AG09319 (cell line): ENCODE results near the gene VDAC1.

Experiments
- DNase-seq: peaks from one replicate; pipeline ENCODE4 v3.0.0-alpha.2; 2010; ENCODE audit warnings: low read depth; ENCODE audit errors: extremely low read depth
- TF ChIP-seq, protein P1 (sequence below): IDR thresholded peaks from 2 replicates; pipeline ENCODE4 v1.5.1; 2011; ENCODE audit warnings: low read depth, mild to moderate bottlenecking, inconsistent platforms, low read length, moderate library complexity

Gene VDAC1

DNA sequence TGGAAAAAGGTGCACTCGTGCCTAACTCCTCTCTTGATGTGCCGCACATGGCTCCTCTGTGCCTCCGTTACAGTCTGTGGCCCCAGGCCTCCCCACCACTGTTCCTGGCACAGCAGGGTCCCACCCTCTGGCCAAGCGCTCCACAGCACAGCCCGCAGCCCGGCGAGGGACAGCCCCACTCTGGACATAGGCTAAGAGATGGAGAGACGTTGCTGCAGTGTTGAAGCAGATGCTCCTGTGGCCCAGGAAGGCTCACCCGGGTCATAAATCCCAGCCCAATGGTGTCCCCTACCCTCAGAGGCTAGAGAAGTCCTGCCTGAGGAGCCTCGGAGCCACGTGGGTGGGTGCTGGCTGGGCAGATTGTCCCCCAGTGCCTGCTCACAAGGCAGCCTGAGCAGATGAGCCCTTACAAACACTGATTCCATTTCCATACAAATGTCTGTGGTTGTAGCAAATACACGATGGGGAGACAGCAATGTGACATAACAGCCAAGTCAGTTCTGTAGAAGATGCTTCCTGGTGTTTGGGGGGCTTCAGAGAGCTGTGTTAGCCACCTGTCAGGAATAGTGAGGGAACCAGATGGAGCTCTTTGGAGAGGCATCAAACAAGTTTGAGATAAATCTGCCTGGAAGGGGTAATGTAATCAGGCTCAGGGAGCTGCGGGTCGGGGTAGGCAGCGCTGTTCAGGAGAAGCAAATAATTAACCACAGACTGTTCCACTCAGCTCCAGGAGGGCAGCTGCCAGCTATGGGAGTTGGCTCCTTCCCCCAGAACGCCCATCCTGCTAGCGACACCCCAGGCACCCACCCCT is 78.1 kb downstream of the VDAC1 start:
- no peak for DNase-seq

DNA sequence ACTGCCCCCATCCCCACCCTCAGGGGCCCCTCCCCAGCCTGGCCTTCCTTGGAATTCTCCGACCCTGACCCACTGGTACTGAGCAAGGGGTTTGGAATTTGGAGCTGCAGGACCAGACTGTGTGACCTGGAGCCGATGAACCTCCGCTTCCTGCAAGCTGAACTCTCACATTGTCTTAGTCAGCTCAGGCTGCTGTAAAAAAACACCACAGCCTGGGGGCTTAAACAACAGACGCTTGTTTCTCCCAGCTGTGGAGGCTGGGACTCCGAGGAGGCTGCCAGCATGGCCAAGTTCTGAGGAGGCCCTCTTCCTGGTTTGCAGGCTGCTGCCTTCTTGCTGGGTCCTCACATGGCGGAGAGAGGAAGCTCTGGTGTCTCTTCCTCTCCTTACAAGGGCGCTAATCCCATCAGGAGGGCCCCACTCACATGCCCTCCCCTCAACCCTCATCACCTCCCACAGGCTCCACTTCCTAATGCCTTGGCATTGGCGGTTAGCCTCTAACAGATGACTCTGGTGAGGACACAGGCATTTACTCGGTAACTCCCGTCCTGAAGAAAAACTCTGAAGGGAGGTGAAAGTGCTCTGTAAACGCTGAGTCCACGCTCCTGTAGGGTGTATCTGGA is 78.8 kb downstream of the VDAC1 start:
- TF ChIP-seq, protein P1, sequence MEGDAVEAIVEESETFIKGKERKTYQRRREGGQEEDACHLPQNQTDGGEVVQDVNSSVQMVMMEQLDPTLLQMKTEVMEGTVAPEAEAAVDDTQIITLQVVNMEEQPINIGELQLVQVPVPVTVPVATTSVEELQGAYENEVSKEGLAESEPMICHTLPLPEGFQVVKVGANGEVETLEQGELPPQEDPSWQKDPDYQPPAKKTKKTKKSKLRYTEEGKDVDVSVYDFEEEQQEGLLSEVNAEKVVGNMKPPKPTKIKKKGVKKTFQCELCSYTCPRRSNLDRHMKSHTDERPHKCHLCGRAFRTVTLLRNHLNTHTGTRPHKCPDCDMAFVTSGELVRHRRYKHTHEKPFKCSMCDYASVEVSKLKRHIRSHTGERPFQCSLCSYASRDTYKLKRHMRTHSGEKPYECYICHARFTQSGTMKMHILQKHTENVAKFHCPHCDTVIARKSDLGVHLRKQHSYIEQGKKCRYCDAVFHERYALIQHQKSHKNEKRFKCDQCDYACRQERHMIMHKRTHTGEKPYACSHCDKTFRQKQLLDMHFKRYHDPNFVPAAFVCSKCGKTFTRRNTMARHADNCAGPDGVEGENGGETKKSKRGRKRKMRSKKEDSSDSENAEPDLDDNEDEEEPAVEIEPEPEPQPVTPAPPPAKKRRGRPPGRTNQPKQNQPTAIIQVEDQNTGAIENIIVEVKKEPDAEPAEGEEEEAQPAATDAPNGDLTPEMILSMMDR: no peak

More for the DNA sequence above, 78.1 kb downstream of the VDAC1 start:
- TF ChIP-seq, protein P1: no peak

DNA sequence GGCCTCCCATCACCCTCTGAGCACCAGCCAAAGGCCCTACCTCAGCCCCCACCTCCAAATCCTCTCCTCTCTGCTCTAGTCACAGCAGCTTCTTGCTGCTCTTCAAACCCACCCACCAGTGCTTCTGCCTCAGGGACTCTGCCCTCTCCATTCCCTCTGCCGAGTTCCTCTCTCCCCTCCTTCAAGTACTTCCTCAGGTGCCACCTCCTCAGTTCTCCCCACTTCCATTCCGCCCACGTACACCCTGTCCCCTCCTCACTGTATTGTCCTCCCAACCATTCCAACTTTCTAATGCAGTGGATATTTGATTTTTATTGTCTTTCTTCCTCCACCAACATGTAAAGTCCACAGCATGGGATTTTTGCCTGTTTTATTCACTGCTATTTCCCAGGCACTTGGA is 79.5 kb downstream of the VDAC1 start:
- TF ChIP-seq, protein P1: no peak
- DNase-seq: no peak

More for the DNA sequence above, 78.8 kb downstream of the VDAC1 start:
- no peak for DNase-seq

DNA sequence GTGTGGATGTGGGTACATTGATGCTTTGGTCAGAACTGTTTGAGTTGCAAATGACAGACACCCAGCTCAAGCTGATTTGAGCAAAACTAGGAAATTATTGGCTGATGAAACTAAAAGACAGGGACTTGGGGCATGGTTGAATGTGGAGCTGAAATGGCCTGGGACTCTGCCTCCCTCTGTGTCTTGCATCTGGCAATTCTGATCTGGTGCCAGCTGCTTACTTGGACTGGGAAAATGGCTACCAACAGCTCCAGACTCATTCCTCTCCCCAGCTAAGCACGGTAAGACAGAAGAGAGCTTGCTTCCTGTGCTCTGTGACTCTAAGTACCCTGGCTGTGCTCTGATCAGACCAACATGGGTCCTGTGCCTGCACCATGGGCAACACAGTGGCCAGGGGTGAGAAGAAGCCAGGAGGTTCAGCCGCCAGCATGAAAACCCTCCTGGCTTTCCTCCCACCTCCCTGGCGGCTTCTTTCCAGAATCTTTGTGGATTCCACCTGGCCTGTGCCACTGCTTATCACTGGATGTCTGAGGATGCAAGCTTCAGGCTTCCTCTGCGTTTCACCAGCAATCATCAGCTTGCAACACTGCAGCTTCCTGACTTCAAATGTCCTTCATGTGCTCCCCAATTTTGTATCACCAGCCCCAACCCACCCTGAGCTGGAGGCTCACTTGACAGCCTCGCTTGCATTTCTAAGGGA is 80.4 kb downstream of the VDAC1 start:
- TF ChIP-seq, protein P1: no peak
- DNase-seq: no peak

DNA sequence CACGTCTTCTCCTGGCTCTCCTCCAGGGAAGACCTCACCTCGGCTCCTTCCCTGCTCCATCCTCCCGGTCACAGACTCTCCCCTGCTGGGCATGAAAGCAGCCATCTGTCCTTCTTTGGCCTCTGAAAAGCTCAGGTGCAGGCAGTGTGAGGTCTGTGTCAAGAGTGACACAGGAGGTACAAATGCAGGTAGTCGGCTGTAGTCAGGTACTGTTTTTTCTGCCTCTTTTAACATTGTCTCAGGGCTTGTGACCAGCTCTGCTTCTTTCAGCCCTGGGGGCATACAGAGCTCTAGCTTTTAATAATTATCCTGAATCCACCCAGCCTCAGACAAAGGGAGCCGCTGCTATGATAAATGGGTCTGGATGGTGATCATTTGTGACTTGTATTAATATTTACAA is 82.8 kb downstream of the VDAC1 start:
- no peak for DNase-seq
- TF ChIP-seq, protein P1: no peak
